A549 (cell line): ENCODE measurements around the gene PTPRS. TPM values are rescaled to one million over a fixed set of nuclear protein-coding genes. Genes with fewer than 3 reads are reported as not detected.

Experiments
- ATAC-seq, 2 experiments: fragments of 200-7000 bp in 1 of 2; fragments of >200 bp in 1 of 2; cut with Nextera tagmentation in 1 of 2; cut with Tn5 transposase in 1 of 2; 3 replicates each; pipeline versions ENCODE4 v1.8.0 to v1.9.1; 2018 to 2020; ENCODE audit warnings: mild to moderate bottlenecking in 1 of 2, moderate library complexity in 1 of 2
- CTCF ChIA-PET: fragments of 300-600 bp; sonication (Branson Sonifier 250); formaldehyde crosslinking; extraction: SDS; loops from one replicate; lab custom pipeline; 2021; ENCODE audit warnings: antibody characterized with exemption, inconsistent platforms; lab: Yijun Ruan, JAX
- POLR2A ChIA-PET: fragments of 350-600 bp; formaldehyde crosslinking; extraction: SDS; loops from one replicate; lab custom pipeline; 2021; ENCODE audit warnings: antibody characterized with exemption, inconsistent platforms; lab: Yijun Ruan, JAX
- DNase-seq, 2 experiments: peaks; one replicate each; pipeline versions ENCODE4 v3.0.0 to v3.0.0-alpha.2; 2011 to 2016; ENCODE audit warnings: low read depth in 1 of 2, low spot score in 1 of 2
- FAIRE-seq: peaks from 2 replicates; lab custom pipeline; 2011; peaks lifted over from hg19 to GRCh38; lab: Jason Lieb, UNC
- H3K27ac ChIP-seq, 2 experiments: fragments of >200 bp; sonication (Bioruptor Twin); formaldehyde crosslinking; 3 replicates each; pipeline ENCODE4 v1.5.1; 2016 to 2017
- H3K4me1 ChIP-seq: fragments of >200 bp; sonication (Bioruptor Twin); formaldehyde crosslinking; 3 replicates; pipeline ENCODE4 v1.6.1; 2016
- H3K4me2 ChIP-seq: fragments of >200 bp; sonication (Bioruptor Twin); formaldehyde crosslinking; 3 replicates; pipeline ENCODE4 v1.6.1; 2016
- H3K4me3 ChIP-seq: fragments of >200 bp; sonication (Bioruptor Twin); formaldehyde crosslinking; 3 replicates; pipeline ENCODE4 v1.5.1; 2016
- H3K9me3 ChIP-seq: fragments of >200 bp; sonication (Bioruptor Twin); formaldehyde crosslinking; 3 replicates; pipeline ENCODE4 v1.6.1; 2016
- EHMT2 ChIP-seq: fragments of 200-600 bp; sonication (generic); IDR thresholded peaks from 2 replicates; pipeline ENCODE4 v1.6.1; 2016; ENCODE audit warnings: antibody characterized with exemption, low read depth, mild to moderate bottlenecking, moderate library complexity
- ESRRA ChIP-seq: fragments of 150-350 bp; IDR thresholded peaks from 2 replicates; pipeline ENCODE4 v1.6.1; 2014; ENCODE audit warnings: mild to moderate bottlenecking, low read length, borderline replicate concordance
- FOSB ChIP-seq: fragments of 250-450 bp; sonication (Bioruptor Pico); IDR thresholded peaks from 2 replicates; pipeline ENCODE4 v1.5.0; 2020; ENCODE audit warnings: mild to moderate bottlenecking, moderate library complexity
- FOSL2 ChIP-seq, 2 experiments: fragments of 450-650 bp in 1 of 2; fragments of >200 bp in 1 of 2; sonication (Bioruptor Twin) in 1 of 2; formaldehyde crosslinking; IDR thresholded peaks; 2 replicates each; pipeline versions ENCODE4 v1.5.0 to v1.6.1; 2016 to 2020; ENCODE audit warnings: mild to moderate bottlenecking in 1 of 2, moderate library complexity in 1 of 2
- FOXS1 ChIP-seq: fragments of 250-450 bp; sonication (Bioruptor Pico); IDR thresholded peaks from 2 replicates; pipeline ENCODE4 v1.5.0; 2020; ENCODE audit warnings: mild to moderate bottlenecking, moderate library complexity
- HDAC2 ChIP-seq: fragments of 200-600 bp; sonication (generic); IDR thresholded peaks from 2 replicates; pipeline ENCODE4 v1.6.1; 2016
- HOXB13 ChIP-seq: fragments of 250-450 bp; sonication (Bioruptor Pico); IDR thresholded peaks from 2 replicates; pipeline ENCODE4 v1.5.0; 2020; ENCODE audit warnings: low read depth, mild to moderate bottlenecking, moderate library complexity
- HOXB5 ChIP-seq: fragments of 250-450 bp; sonication (Bioruptor Pico); IDR thresholded peaks from 2 replicates; pipeline ENCODE4 v1.5.0; 2020; ENCODE audit warnings: mild to moderate bottlenecking, moderate library complexity
- JUN ChIP-seq, 2 experiments: fragments of >200 bp; sonication (Bioruptor Twin); formaldehyde crosslinking; IDR thresholded peaks; 2 replicates in 1 of 2; 3 replicates in 1 of 2; pipeline ENCODE4 v1.6.1; 2016 to 2017
- KDM1A ChIP-seq: fragments of 200-600 bp; sonication (generic); IDR thresholded peaks from 2 replicates; pipeline ENCODE4 v1.6.1; 2016; ENCODE audit warnings: low read depth, mild to moderate bottlenecking
- MAFK ChIP-seq: fragments of 450-650 bp; IDR thresholded peaks from 2 replicates; pipeline ENCODE4 v1.6.1; 2014; ENCODE audit not compliant: partially characterized antibody
- MAZ ChIP-seq: fragments of 150-350 bp; IDR thresholded peaks from 2 replicates; pipeline ENCODE4 v1.6.1; 2014; ENCODE audit warnings: antibody characterized with exemption, low read depth, low read length, borderline replicate concordance
- POLR2AphosphoS2 ChIP-seq: conservative IDR thresholded peaks from 2 replicates; pipeline ENCODE4 v1.6.1; 2012; ENCODE audit warnings: low read length, improper control_type of control experiment, inconsistent platforms
- RAD21 ChIP-seq, 2 experiments: fragments of >200 bp in 1 of 2; sonication (Bioruptor Twin) in 1 of 2; formaldehyde crosslinking in 1 of 2; IDR thresholded peaks in 1 of 2; conservative IDR thresholded peaks in 1 of 2; 2 replicates in 1 of 2; 3 replicates in 1 of 2; pipeline ENCODE4 v1.6.1; 2012 to 2018; ENCODE audit warnings: inconsistent platforms in 1 of 2
- RARB ChIP-seq: fragments of 250-450 bp; sonication (Bioruptor Pico); IDR thresholded peaks from 2 replicates; pipeline ENCODE4 v1.8.0; 2021; ENCODE audit warnings: mild to moderate bottlenecking, moderate library complexity
- RNF2 ChIP-seq: fragments of 200-600 bp; sonication (generic); IDR thresholded peaks from 2 replicates; pipeline ENCODE4 v1.6.1; 2016; ENCODE audit warnings: low read depth, mild to moderate bottlenecking, antibody characterized with exemption, moderate library complexity, borderline replicate concordance
- SMC3 ChIP-seq: fragments of >200 bp; sonication (Bioruptor Twin); formaldehyde crosslinking; IDR thresholded peaks from 3 replicates; pipeline ENCODE4 v1.6.1; 2018; ENCODE audit warnings: inconsistent platforms
- ZFP36 ChIP-seq: fragments of 450-650 bp; IDR thresholded peaks from 2 replicates; pipeline ENCODE4 v1.6.1; 2014; ENCODE audit warnings: borderline replicate concordance; ENCODE audit not compliant: partially characterized antibody
- ZSCAN20 ChIP-seq: fragments of 250-450 bp; sonication (Bioruptor Pico); IDR thresholded peaks from 2 replicates; pipeline ENCODE4 v1.8.0; 2022; ENCODE audit warnings: mild to moderate bottlenecking, moderate library complexity
- WGBS: methylation state at CpG from one replicate; pipeline ENCODE4 v1.1.6; 2017; ENCODE audit errors: missing lambda C conversion rate; 5-methylcytosine and 5-hydroxymethylcytosine counted together
- polyA plus RNA-seq, 4 experiments: library from polyadenylated mRNA; depleted of rRNA in 3 of 4; stranded (reverse); fragments of >200 nt; fragmentation: RNase III in 1 of 4; extraction: RNeasy Plus Mini Kit Qiagen cat#74134 plus additional on column Dnase treatment in 1 of 4; gene quantifications; 2 replicates in 3 of 4; 3 replicates in 1 of 4; pipeline ENCODE4 v1.2.3, GENCODE V29; 2011 to 2017
- TF ChIP-seq, protein P1 (sequence below): IDR thresholded peaks from 2 replicates; pipeline ENCODE4 v1.6.1; 2012
- TF ChIP-seq, protein P2 (sequence below): fragments of 450-650 bp; IDR thresholded peaks from 2 replicates; pipeline ENCODE4 v1.6.1; 2014; ENCODE audit warnings: antibody characterized with exemption
- TF ChIP-seq, protein P3 (sequence below): IDR thresholded peaks from 2 replicates; pipeline ENCODE4 v1.6.1; 2012
- TF ChIP-seq, protein P4 (sequence below): fragments of 150-350 bp; IDR thresholded peaks from 2 replicates; pipeline ENCODE4 v1.6.1; 2014; ENCODE audit warnings: low read depth, mild to moderate bottlenecking, low read length
- TF ChIP-seq, protein P5 (sequence below): fragments of 250-450 bp; sonication (Bioruptor Pico); IDR thresholded peaks from 2 replicates; pipeline ENCODE4 v1.5.0; 2020; ENCODE audit warnings: low read depth, mild to moderate bottlenecking, moderate library complexity
- TF ChIP-seq, protein P6 (sequence below): fragments of 250-450 bp; sonication (Bioruptor Pico); IDR thresholded peaks from 2 replicates; pipeline ENCODE4 v1.5.0; 2021; ENCODE audit warnings: mild to moderate bottlenecking, moderate library complexity, borderline replicate concordance

PTPRS gene
- polyA plus RNA-seq, 2 of the 4 experiments (the other 2 are of a cell fraction): 22.3 to 44.7 TPM

DNA sequence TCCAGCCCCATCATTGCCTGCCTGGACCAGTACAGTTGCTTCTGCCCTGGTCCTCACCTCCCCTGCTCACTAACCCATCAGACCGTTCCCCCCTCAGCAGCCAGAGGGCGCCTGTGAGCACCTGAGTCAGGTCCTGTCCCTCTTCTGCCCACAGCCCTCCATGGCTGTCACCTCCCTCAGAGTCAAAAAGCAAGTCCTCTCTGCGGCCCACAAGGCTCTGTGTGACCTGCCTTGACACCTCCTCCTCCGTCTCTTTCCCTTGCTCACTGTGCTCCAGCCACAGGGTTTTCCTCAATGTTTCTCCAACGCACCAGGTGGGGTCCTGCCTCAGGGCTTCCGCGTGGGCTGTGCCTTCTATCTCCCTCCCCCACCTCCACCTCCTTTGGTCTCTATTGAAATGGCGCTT lies 29.4 kb upstream of the PTPRS start (continued):
- no peak for TF ChIP-seq HOXB13
- no peak for TF ChIP-seq HDAC2
- no peak for TF ChIP-seq ESRRA
- TF ChIP-seq, protein P1, sequence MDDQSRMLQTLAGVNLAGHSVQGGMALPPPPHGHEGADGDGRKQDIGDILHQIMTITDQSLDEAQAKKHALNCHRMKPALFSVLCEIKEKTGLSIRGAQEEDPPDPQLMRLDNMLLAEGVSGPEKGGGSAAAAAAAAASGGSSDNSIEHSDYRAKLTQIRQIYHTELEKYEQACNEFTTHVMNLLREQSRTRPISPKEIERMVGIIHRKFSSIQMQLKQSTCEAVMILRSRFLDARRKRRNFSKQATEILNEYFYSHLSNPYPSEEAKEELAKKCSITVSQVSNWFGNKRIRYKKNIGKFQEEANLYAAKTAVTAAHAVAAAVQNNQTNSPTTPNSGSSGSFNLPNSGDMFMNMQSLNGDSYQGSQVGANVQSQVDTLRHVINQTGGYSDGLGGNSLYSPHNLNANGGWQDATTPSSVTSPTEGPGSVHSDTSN: no peak
- TF ChIP-seq, protein P2, sequence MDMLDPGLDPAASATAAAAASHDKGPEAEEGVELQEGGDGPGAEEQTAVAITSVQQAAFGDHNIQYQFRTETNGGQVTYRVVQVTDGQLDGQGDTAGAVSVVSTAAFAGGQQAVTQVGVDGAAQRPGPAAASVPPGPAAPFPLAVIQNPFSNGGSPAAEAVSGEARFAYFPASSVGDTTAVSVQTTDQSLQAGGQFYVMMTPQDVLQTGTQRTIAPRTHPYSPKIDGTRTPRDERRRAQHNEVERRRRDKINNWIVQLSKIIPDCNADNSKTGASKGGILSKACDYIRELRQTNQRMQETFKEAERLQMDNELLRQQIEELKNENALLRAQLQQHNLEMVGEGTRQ: no peak
- no peak for TF ChIP-seq FOSB
- no peak for TF ChIP-seq ZSCAN20 (CRISPR knock-in tag)
- no peak for TF ChIP-seq MAZ
- peak; percentile 50 for TF ChIP-seq ZFP36
- TF ChIP-seq MAFK: no peak
- TF ChIP-seq, protein P3, sequence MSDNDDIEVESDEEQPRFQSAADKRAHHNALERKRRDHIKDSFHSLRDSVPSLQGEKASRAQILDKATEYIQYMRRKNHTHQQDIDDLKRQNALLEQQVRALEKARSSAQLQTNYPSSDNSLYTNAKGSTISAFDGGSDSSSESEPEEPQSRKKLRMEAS: no peak
- TF ChIP-seq FOXS1 (CRISPR knock-in tag): no peak
- no peak for TF ChIP-seq RNF2
- TF ChIP-seq, protein P4, sequence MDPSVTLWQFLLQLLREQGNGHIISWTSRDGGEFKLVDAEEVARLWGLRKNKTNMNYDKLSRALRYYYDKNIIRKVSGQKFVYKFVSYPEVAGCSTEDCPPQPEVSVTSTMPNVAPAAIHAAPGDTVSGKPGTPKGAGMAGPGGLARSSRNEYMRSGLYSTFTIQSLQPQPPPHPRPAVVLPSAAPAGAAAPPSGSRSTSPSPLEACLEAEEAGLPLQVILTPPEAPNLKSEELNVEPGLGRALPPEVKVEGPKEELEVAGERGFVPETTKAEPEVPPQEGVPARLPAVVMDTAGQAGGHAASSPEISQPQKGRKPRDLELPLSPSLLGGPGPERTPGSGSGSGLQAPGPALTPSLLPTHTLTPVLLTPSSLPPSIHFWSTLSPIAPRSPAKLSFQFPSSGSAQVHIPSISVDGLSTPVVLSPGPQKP: no peak
- TF ChIP-seq JUN (IDR thresholded peaks at IDR 0.05): no peak
- no peak for TF ChIP-seq HOXB5 (CRISPR knock-in tag)
- TF ChIP-seq RAD21 (conservative IDR thresholded peaks at IDR 0.05 in 1 of 2, IDR thresholded peaks at IDR 0.05 in 1 of 2): peak; percentile 42 to 57; a peak in 4 of 5 replicates
- peak; percentile 55 for TF ChIP-seq SMC3
- TF ChIP-seq, protein P5, sequence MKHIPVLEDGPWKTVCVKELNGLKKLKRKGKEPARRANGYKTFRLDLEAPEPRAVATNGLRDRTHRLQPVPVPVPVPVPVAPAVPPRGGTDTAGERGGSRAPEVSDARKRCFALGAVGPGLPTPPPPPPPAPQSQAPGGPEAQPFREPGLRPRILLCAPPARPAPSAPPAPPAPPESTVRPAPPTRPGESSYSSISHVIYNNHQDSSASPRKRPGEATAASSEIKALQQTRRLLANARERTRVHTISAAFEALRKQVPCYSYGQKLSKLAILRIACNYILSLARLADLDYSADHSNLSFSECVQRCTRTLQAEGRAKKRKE (CRISPR knock-in tag): no peak
- TF ChIP-seq RARB (CRISPR knock-in tag): no peak

DNA sequence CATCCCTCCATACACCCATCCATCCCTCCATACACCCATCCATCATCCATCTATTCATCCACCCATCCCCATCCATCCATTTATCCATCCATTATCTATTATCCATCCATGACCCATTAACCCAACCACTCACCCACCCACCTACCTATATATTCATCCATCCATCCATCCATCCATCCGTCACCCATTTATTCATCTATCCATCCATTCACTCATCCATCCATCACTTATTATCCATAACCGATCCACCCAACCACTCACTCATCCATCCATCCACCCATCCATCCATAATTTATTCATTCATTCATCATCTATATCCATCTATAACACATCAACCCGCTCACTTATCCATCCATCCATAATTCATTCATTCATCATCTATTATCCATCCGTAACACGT lies 28.7 kb upstream of the PTPRS start:
- ATAC-seq: no peak
- Histone ChIP-seq H3K4me2 (no peak overlapping the region), H3K4me1 (no peaks in the 10 kb centered on the region), H3K27ac (no peak overlapping the region), H3K9me3 (no peaks in the 10 kb centered on the region), H3K4me3 (no peak overlapping the region)
- 79% methylated on average over 5 of the region's 5 CpGs for WGBS
- POLR2A ChIA-PET: no interaction called here
- CTCF ChIA-PET: interaction anchor here (0.7 kb wide), 1 partner anchor 29 kb away, joined by 3 read pairs; the partner anchor contains the start of gene PTPRS
- FAIRE-seq: no peak
- no peak for DNase-seq
- TF ChIP-seq, protein P1: no peak
- no peak for TF ChIP-seq EHMT2
- TF ChIP-seq POLR2AphosphoS2: no peak
- TF ChIP-seq ZSCAN20 (CRISPR knock-in tag): no peak
- TF ChIP-seq RAD21 (conservative IDR thresholded peaks at IDR 0.05 in 1 of 2, IDR thresholded peaks at IDR 0.05 in 1 of 2): no peak
- TF ChIP-seq, protein P6, sequence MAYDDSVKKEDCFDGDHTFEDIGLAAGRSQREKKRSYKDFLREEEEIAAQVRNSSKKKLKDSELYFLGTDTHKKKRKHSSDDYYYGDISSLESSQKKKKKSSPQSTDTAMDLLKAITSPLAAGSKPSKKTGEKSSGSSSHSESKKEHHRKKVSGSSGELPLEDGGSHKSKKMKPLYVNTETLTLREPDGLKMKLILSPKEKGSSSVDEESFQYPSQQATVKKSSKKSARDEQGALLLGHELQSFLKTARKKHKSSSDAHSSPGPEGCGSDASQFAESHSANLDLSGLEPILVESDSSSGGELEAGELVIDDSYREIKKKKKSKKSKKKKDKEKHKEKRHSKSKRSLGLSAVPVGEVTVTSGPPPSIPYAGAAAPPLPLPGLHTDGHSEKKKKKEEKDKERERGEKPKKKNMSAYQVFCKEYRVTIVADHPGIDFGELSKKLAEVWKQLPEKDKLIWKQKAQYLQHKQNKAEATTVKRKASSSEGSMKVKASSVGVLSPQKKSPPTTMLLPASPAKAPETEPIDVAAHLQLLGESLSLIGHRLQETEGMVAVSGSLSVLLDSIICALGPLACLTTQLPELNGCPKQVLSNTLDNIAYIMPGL (CRISPR knock-in tag): no peak
- no peak for TF ChIP-seq FOSL2 (IDR thresholded peaks at IDR 0.05)
- TF ChIP-seq FOSL2 (CRISPR knock-in tag; IDR thresholded peaks at IDR 0.05): no peak
- TF ChIP-seq KDM1A: no peak
- TF ChIP-seq, all 56 proteins: peak for 0
